Renal cortical epithelial cell (primary cell): Measurements from ENCODE around the gene GOLT1A. TPM values are rescaled to one million over a fixed set of nuclear protein-coding genes. Genes with fewer than 3 reads are reported as not detected.

Source experiments
- DNase-seq: peaks from one replicate; pipeline ENCODE4 v3.0.0-alpha.2; 2011; ENCODE audit warnings: low read depth
- total RNA-seq: library from RNA; depleted of rRNA; stranded (reverse); fragments of >200 nt; gene quantifications from 2 replicates; pipeline ENCODE4 v1.2.3, GENCODE V29; 2014

Gene GOLT1A
- total RNA-seq, result 0.75 and 2.3 TPM in 2 replicates

GRCh38 chr1:204213668-204214662, at the start of gene GOLT1A:
GOLT1A (minus strand) TSS chr1:204213988; CDS start chr1:204213906, 82 bp downstream.
- DNase-seq, result peak; percentile 93

GRCh38 chr1:204263254-204263910, 49.6 kb upstream of the GOLT1A start:
- no peak for DNase-seq

GRCh38 chr1:204262506-204263253, 48.9 kb upstream of the GOLT1A start:
- DNase-seq, result no peak

GRCh38 chr1:204261746-204262505, 48.1 kb upstream of the GOLT1A start:
- DNase-seq, result peak; percentile 73

- no peak for DNase-seq
Measured at GRCh38 chr1:204261266-204261665, 47.5 kb upstream of the GOLT1A start.

- DNase-seq, result peak; percentile 46
Measured at GRCh38 chr1:204260601-204261197, 46.9 kb upstream of the GOLT1A start.

GRCh38 chr1:204259782-204260181, 46.0 kb upstream of the GOLT1A start:
- no peak for DNase-seq

GRCh38 chr1:204259196-204259595, 45.4 kb upstream of the GOLT1A start:
- no peak for DNase-seq

- DNase-seq, result no peak
Measured at GRCh38 chr1:204258213-204259115, 44.7 kb upstream of the GOLT1A start.

GRCh38 chr1:204257446-204257845, 43.7 kb upstream of the GOLT1A start:
- DNase-seq, result no peak

GRCh38 chr1:204256531-204256930, 42.7 kb upstream of the GOLT1A start:
- DNase-seq, result no peak

GRCh38 chr1:204255966-204256365, 42.2 kb upstream of the GOLT1A start:
- DNase-seq, result no peak

GRCh38 chr1:204255225-204255624, 41.4 kb upstream of the GOLT1A start:
- DNase-seq, result peak; percentile 69

- DNase-seq, result peak; percentile 91
Measured at GRCh38 chr1:204254031-204254661, 40.4 kb upstream of the GOLT1A start.

GRCh38 chr1:204251926-204252689, 38.3 kb upstream of the GOLT1A start:
- no peak for DNase-seq

GRCh38 chr1:204251286-204251685, 37.5 kb upstream of the GOLT1A start:
- no peak for DNase-seq

- peak; percentile 25 for DNase-seq
Measured at GRCh38 chr1:204250428-204251030, 36.7 kb upstream of the GOLT1A start.
